GM18498 (cell line): ENCODE data around the gene LCE1A.

Experiments used
- ATAC-seq: cut with Tn5 transposase; IDR thresholded peaks from one replicate; pipeline ENCODE4 v1.9.1; 2021; ENCODE audit warnings: mild to moderate bottlenecking, moderate library complexity; ENCODE audit not compliant: unreplicated experiment

The LCE1A gene

GRCh38 chr1:152827173-152827572 lies at the start of gene LCE1A:
Gene LCE1A, plus strand, starts transcription at chr1:152827473. Its CDS starts 0 bp downstream, at chr1:152827473.
- ATAC-seq: no peak

DNA sequence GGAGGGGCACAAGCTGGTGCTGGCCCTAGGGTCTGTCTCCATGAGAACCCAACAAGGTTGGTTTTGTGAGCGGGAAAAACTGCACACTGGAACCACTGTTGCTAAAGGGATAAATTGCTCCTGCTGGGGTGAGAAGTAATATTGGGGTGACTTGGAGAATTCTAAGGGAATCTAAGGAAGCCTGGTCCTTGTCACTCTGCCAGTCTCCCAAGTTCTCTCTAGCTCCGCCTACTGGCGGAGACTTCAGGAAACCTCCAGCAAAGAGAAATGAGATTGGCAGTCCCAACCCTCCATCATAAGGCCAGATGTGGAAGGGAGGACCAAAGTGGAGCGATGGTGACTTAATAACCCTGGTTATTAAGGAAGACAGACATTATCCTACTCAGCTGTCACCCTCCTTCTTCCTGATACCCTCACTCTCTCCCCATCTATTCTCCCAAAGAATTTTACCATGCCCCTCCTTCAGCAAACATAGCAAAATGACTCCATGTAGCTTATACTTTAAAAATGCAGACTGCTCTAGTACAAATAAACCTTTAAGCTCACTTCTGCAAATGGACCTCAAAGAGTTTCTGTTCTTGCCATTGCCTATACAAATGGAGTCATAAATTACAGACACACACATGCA lies 49.6 kb upstream of the LCE1A start:
- ATAC-seq: no peak

GRCh38 chr1:152783095-152783494 lies 44.2 kb upstream of the LCE1A start:
- ATAC-seq: no peak

DNA sequence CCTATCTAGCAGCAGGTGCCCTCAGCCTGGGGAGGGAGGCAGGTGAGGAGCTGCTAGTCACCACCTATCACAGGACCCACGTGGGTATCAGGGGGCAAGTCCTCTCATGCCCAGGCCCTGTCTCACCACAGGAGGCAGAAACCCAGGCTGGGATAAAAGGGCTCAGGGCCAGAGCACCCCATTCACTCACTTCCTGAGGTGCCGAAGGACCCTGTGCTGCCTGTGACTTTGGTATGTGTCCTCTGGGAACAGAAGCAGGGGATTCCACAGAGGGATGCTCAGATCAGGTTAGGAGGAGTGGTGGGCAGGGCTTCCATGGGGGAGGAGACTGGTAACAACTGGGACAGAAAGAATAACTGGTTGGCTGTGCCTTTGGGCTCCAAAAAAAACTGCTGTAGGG lies 41.2 kb upstream of the LCE1A start, which contains the start of gene LCE1E:
Gene LCE1E, plus strand, starts transcription at position 181 of the 400 bp plus-strand sequence. CDS start 1,043 bp downstream, outside the sequence.
- ATAC-seq: no peak

- ATAC-seq: no peak
Measured at GRCh38 chr1:152795686-152796085, 31.6 kb upstream of the LCE1A start.

- ATAC-seq: no peak
Measured at GRCh38 chr1:152796421-152796820, 30.9 kb upstream of the LCE1A start, which contains the start of gene LCE1D. Gene LCE1D, plus strand, starts transcription at chr1:152796721. Its CDS starts 1,074 bp downstream, at chr1:152797795.

- no peak for ATAC-seq
Measured at GRCh38 chr1:152801333-152801732, 25.9 kb upstream of the LCE1A start.

GRCh38 chr1:152806576-152806975 lies 20.7 kb upstream of the LCE1A start, which contains the start of gene LCE1C:
Gene LCE1C, minus strand, starts transcription at chr1:152806651. Its CDS starts 1,173 bp downstream, at chr1:152805478.
- no peak for ATAC-seq

- ATAC-seq: no peak
Measured at GRCh38 chr1:152811050-152811449, 16.2 kb upstream of the LCE1A start.

DNA sequence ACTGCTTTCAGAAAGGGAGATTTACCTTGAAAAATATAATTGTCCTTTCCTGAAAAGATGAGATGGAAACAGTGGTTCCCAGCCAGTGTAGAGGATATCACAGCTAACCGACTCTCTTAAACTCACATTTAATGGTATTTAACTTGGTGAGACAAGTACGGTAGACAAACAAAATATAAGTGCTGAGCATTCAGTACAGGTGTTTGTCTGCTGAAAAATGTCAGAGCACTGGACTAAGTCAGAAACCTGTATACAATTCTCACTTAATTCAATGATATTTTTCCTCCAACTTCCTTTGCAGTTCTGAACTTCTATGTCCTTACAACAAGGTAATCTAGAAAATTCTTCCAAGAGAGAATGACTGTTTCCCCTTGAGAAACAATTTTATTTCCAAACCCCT lies 15.6 kb upstream of the LCE1A start, which contains the start of gene LCE1B:
Gene LCE1B, plus strand, starts transcription at position 301 of the 400 bp plus-strand sequence. CDS start 476 bp downstream, outside the sequence.
- ATAC-seq: no peak

- ATAC-seq: no peak
Measured at GRCh38 chr1:152817309-152817708, 10.0 kb upstream of the LCE1A start.

DNA sequence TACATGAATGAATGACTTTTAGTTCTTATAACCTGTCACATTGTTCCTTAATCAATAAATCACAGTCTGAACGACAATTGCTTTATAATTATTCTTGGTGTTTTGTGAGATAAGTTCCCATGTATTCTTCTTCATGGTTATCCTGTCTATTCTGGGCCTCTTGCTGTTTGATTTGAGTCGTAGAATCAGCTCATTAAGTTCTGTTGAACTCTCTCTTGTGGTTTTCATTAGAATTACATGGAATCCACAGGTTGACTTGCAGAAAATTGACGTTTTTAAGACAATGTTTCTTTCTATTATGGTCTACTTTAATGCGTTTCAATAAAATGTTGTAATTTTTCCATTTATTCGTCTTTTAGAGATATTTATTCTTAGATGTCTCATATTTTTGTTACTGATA lies 4.0 kb upstream of the LCE1A start:
- no peak for ATAC-seq

- ATAC-seq: no peak
Measured at GRCh38 chr1:152824964-152825363, 2.3 kb upstream of the LCE1A start.

- no peak for ATAC-seq
Measured at GRCh38 chr1:152836870-152837269, 9.6 kb downstream of the LCE1A start.

DNA sequence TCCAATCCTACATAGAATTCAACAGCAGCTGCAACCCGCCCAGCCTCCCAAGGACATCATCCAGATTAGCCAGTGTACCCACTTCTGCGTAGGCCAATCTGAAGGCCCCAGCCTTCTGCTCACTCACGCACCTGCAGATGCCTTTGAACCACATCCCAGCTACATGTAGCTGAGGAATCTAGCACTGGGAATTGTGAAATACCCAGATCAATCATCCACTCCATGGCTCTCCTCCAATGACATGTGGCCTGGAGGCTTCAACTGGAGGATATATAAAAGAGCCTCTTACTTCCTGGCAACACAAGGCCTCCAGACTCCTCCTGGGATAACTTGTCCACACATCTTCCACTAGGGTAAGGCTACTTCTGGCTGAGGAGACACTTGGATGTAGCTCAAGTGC lies 15.3 kb downstream of the LCE1A start, which contains the start of gene LCE6A:
Gene LCE6A, plus strand, starts transcription at position 301 of the 400 bp plus-strand sequence. CDS start 665 bp downstream, outside the sequence.
- ATAC-seq: no peak

DNA sequence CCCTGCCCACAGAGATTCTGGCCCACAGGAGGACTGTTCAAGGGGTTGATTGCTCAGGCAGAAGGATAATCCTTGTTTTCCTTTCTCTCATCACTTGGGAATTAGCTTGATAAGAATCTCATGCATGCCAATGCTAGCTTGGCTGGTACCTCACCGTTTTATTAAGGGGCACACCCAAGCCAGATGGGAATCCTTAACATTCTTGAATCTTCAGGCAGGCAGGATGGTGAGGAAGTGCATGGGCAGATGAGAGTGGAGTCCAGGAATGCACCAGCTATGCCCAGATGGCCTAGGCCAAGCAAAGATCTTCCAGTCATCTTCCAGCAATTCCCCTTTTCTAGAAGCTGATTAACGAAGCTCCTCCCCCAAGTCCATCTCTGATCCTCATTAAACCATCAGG lies 28.4 kb downstream of the LCE1A start:
- no peak for ATAC-seq

DNA sequence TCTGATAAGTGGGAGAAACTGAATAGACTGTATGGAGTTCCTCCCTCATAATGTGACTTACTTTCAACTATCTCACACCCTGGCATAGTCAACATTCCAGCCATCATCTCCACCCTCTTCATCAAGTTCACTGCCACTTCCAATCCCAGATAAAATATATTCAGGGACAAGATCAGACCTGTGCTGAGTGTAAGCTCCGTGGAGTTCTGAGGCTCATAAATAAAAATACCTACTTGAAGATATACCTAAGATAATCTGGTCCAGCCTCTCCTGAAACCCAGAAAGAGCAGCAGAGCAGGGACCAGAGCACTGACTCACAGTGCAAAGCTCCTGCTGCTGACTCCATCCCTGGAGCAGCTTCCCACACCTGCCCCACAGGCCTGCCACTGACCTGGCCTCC lies 30.8 kb downstream of the LCE1A start:
- ATAC-seq: no peak

- no peak for ATAC-seq
Measured at GRCh38 chr1:152859696-152860095, 32.4 kb downstream of the LCE1A start, which contains the start of gene LCE7A. Gene LCE7A, plus strand, starts transcription at chr1:152859996. Its CDS starts 702 bp downstream, at chr1:152860698.

DNA sequence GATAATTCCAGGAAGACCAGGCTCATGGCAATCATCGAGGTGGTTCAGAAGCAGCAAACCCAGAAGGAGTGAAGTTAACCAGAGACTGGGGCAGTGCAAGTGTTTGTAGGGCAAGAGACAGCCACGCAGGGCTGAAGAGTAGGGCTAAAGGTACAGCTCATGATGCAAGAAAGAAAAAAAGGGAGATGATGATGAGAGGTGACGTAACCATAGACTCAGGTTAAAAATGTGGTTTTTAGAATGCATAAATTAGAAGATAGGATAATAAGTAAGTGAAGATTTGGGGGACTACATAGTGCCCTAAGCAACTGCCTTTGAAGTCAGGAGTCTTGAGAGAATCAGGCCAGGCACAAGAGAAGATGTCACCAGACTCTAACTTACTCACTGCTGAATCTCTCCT lies 32.9 kb downstream of the LCE1A start:
- ATAC-seq: no peak

- ATAC-seq: no peak
Measured at GRCh38 chr1:152861374-152861773, 34.1 kb downstream of the LCE1A start.

- no peak for ATAC-seq
Measured at GRCh38 chr1:152864443-152864842, 37.2 kb downstream of the LCE1A start.

GRCh38 chr1:152866321-152866720 lies 39.0 kb downstream of the LCE1A start:
- ATAC-seq: no peak
